Tongue (tissue), 2 donors: Measurements from ENCODE around the gene SOWAHB. TPM values are rescaled to one million over a fixed set of nuclear protein-coding genes. Genes with fewer than 3 reads are reported as not detected.
A peak's percentile ranks its signal among the peaks of the same experiment; 100 is the strongest.
"Not testable (repeated sequence)": the region's sequence is repeated elsewhere in the genome, so short reads cannot be mapped to it uniquely, and the experiment has no call there.

Experiments
- DNase-seq: peaks from one replicate; pipeline ENCODE4 v3.0.0-alpha.2; 2015
- total RNA-seq: library from RNA; depleted of rRNA; stranded (reverse); fragments of >200 nt; gene quantifications from one replicate; pipeline ENCODE4 v1.2.3, GENCODE V29; 2014

Gene SOWAHB
- total RNA-seq, 1 donor from 2014 or later, result 0.82 TPM

DNA sequence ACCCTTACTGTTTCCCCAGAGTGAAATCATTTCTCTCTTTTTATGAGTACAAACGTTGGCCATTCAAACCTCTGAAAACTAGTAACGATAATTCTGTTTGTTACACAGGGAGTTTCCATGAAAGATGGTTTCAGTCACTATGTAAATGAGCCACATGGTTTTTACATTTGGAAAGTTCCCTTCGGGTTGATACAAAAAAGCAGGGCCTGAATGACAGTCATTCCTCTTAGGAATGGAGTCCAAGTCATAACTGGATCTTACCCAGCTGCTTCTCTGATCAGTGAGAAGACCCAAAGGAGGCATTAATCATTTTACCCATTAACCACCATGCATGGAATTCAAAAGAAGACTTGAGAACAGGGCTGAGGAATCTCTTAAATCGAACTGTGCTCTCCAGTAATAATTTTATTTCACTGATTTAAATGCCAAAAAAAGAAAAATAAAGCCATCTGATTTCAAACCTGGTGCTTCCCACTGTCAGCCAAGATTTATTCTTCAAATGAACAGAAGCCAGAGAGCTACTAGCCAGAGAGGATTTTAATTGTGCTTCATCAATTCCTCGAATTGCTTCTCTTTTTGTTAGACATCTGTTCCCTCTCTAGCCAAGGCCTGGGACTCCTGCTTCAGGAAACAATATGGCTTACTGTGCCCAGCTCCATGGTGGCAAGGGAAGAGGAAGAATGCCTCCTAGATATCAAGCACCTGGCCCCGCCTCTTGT is 3.2 kb downstream of the SOWAHB start:
- no peak for DNase-seq

DNA sequence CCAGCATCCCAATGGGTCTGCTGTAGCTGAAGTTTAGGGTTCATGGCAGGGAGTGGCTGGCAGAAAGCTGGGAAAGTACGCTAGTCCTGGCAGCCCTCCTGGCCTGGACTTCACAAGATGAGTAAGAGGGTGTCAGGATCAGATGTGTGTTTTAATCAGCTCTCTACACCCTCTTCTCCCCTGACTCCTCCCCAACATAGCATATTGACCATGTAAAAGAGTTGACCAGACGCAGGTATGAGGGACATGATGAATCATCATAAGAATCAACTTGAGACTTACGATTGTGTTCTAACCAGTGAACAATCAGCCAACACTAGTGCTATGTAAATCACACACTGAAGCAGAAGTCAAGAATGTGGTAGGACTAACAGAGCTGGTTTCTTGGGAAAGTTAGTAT is 5.3 kb downstream of the SOWAHB start:
- DNase-seq, result no peak

DNA sequence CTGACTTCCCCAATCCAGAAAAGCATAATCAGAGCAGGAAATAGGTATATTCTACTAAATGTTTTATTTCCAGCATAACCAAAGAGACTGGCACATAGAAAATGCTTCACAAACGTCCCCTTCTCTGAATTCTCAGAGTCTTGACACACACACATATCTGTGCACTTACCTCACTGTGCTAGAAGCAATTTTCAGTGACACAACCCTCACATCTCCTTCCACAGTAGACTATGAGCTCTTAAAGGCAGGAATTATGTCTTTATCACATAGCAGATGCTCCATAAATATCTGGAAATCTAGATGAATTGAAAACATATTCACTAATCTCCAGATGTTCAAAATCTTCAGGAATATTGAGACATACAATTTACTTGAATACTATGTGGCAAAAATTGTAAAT is 5.9 kb downstream of the SOWAHB start:
- DNase-seq, result no peak

- DNase-seq, result no peak
Observed at GRCh38 chr4:76886848-76887441, 11.0 kb downstream of the SOWAHB start.

DNA sequence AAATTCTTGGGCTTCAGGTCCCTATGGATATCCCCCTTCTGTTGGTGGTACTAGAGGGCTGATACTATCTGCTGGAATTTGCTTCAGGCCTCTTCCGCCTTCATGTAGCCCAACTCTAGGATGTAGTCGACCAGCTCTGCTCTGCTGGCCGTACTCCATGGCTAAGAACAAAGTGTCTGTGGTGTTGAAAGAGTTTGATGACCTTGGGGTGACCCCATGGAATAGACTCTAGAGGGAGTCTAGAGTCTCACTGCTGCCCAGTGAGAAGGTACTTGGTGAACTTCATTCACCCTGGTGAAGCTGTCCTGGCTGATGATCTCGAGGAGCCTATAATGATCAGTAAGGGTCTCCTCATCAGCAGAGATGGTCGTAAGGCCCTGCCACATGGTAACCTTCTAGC is 11.7 kb downstream of the SOWAHB start:
- DNase-seq, result no peak

- no peak for DNase-seq
Observed at GRCh38 chr4:76883147-76883546, 14.8 kb downstream of the SOWAHB start.

DNA sequence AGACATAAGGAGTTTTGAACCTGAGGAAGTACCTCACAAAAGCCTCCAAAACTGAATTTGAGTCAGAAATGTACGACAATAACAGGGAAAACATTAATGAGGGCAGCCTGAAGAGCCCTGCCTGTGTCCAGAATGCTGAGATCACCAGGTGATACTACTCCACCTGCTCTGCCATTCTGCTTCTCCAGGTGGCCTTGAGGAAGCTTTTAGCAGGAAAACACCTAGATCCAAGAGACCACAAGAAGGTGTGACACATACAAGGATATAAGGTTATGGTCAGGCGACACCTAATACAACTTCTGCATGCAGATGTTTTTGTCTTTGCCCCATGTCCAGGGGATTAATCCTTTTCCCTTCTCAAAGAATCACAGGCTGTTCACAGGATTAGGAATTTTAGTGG is 15.3 kb downstream of the SOWAHB start:
- no peak for DNase-seq

DNA sequence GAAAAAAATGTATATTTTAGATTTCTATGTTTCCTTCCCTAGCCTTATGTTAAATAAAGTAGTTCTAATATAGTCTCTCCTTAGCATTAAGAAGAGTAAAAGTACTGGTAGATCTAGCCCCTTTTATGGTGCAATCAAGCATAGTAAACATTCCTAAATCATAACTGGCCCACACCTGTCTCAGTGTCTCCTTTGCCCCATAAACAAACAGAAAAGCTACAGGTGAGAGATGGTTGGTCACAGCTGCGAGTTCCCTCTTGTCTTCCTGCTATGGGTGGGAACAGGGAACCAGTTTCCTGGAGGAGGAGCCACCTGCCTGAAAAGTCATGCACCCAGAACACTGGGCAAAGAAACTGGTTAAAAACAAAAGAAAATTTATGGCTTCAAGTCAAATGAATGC is 16.6 kb downstream of the SOWAHB start:
- DNase-seq, result peak; percentile 18

- DNase-seq, result no peak
Observed at GRCh38 chr4:76879731-76880364, 18.1 kb downstream of the SOWAHB start.

DNA sequence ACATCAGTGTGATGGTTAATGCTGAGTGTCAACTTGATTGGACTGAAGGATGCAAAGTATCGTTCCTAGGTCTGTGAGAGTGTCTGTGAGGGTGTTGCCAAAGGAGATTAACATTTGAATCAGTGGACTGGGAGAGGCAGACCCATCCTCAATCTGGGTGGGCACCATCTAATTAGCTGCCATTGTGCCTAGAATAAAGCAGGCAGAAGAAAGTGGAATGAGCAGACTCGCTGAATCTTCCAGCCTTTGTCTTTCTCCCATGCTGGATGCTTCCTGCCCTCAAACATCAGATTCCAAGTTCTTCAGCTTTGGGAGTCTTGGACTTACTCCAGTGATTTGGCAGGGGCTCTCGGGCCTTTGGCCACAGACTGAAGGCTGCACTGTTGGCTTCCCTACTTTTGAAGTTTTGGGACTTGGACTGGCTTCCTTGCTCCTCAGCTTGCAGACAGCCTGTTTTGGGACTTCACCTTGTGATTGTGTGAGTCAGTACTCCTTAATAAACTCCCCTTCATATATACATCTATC is 19.2 kb downstream of the SOWAHB start:
- not testable (repeated sequence) for DNase-seq

DNA sequence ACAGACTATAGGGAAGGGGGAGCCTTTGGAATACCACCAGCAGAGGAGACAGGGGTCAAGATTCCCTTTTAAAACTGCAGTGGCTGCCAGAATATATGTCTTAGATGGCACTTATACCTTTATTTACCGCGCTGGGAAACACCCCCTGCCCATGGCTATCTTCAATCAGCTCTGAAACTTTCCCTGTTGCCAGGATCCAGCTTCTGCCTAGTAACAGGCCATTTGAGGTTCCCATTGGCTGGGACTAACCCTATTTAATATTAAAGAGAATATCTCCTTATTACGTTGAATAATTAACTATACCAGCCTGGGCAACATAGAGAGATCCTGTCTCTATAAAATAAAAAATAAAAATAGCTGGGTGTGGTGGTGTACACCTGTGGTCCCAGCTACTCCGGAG is 23.8 kb downstream of the SOWAHB start:
- no peak for DNase-seq

- no peak for DNase-seq
Observed at GRCh38 chr4:76873495-76873894, 24.4 kb downstream of the SOWAHB start.

GRCh38 chr4:76872556-76872955 is 25.4 kb downstream of the SOWAHB start:
- peak; percentile 37 for DNase-seq

GRCh38 chr4:76868780-76869179 is 29.2 kb downstream of the SOWAHB start:
- not testable (repeated sequence) for DNase-seq

GRCh38 chr4:76867880-76868655 is 29.9 kb downstream of the SOWAHB start:
- DNase-seq, result peak; percentile 21

- DNase-seq, result no peak
Observed at GRCh38 chr4:76867377-76867776, 30.6 kb downstream of the SOWAHB start.

GRCh38 chr4:76866641-76867040 is 31.3 kb downstream of the SOWAHB start:
- no peak for DNase-seq

DNA sequence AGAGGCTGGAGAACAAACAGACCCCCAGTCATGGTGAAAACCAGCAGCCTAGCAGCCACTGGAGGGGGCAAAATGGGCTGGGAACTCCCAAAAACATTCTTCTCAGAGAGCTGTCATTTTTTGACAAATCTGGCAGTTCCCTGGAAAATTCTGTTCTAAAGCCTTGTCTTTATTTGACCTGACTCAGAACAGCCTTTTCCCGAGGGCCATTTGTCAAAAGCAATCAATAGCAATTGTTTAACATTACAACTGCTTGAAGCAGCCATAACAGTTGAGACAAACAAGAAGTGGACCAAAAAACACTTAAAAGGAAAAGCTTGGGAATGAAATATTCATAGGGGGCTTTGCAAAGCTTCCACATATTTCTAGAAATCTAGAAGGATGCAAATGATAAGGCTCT is 39.6 kb downstream of the SOWAHB start:
- no peak for DNase-seq

- DNase-seq, result no peak
Observed at GRCh38 chr4:76857074-76857409, 40.9 kb downstream of the SOWAHB start.

DNA sequence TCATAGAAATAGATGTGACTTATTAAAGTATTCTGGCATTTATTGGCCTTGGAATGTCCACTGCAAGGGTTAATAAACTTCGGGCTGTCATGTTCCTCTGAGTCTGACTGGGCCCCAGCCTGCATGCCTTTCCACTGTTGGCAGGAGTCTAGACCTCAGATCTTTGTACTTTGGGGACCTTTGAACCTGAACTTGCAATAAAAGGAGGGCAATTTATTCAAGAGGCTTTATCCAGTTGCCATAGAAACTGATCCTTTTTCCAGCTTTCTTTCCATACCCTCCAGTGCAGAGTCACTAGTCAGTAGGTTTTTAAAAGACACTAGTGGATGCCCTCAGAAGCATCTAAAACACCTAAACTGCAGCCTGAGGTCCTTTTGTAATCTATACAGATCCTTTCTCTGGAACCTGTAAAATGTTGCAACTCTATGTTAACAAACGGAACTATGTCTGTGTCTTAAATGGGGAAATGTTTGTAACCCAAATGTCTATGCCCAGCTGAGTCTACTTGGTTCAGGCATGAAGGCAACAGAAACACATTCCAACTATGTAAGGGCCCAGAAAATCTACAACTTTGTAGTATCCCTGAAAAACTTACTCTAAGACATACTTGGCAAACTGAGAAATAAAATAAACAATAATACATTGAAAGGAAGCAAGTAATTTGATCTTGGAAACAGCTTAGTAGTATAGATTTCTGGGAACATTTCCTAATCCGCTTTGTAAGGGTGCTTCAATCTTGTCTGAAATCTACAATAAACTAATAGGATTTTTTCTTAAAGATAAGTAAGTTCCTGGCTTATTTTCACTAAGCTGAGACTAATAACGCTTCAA is 41.5 kb downstream of the SOWAHB start:
- DNase-seq, result peak; percentile 72

GRCh38 chr4:76854858-76855257 is 43.1 kb downstream of the SOWAHB start:
- DNase-seq, result no peak

DNA sequence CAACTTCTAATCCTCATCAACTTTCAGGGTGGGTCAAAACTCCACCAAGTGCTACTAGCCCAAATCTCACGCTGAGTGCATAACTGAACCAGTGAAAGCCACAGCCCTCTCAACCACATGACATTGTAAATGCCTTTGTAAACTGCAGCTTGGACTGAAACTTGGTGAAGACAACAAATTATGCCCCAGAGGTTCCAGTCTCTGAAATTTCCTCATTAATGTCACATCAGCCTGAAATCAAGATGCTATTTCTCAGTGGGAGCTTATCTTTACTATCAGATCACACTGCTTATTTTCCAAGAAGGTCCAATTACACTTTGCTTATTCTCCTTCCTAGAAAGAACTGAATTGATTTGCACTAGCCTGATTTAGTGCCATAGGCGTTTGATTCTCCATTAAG is 46.6 kb downstream of the SOWAHB start:
- DNase-seq, result no peak
